Measurements from ENCODE around the gene SBNO2.

Gene SBNO2

GRCh38 chr19:1082165-1082927 lies 91.7 kb downstream of the SBNO2 start:
- peaks cover 8% of the 10 kb centered on the region for H3K36me3 ChIP-seq (ENCODE audit: control insufficient read depth, insufficient read depth, low read length, severe bottlenecking)
- no peaks in the 10 kb centered on the region for H3K9me3 ChIP-seq (ENCODE audit: control insufficient read depth, low read length)
- H3K27me3 ChIP-seq (replicated peaks; ENCODE audit: control insufficient read depth, insufficient read depth, low read length) = no peaks in the 10 kb centered on the region
- H3K4me3 ChIP-seq (ENCODE audit: low read length) = no peak overlapping the region
- no peaks in the 10 kb centered on the region for H3K4me1 ChIP-seq (ENCODE audit: control insufficient read depth, insufficient read depth, low read length)
- H3K9ac ChIP-seq (ENCODE audit: low read length) = no peak overlapping the region
- DNase-seq (ENCODE audit: low read depth) = peak; percentile 54

DNA sequence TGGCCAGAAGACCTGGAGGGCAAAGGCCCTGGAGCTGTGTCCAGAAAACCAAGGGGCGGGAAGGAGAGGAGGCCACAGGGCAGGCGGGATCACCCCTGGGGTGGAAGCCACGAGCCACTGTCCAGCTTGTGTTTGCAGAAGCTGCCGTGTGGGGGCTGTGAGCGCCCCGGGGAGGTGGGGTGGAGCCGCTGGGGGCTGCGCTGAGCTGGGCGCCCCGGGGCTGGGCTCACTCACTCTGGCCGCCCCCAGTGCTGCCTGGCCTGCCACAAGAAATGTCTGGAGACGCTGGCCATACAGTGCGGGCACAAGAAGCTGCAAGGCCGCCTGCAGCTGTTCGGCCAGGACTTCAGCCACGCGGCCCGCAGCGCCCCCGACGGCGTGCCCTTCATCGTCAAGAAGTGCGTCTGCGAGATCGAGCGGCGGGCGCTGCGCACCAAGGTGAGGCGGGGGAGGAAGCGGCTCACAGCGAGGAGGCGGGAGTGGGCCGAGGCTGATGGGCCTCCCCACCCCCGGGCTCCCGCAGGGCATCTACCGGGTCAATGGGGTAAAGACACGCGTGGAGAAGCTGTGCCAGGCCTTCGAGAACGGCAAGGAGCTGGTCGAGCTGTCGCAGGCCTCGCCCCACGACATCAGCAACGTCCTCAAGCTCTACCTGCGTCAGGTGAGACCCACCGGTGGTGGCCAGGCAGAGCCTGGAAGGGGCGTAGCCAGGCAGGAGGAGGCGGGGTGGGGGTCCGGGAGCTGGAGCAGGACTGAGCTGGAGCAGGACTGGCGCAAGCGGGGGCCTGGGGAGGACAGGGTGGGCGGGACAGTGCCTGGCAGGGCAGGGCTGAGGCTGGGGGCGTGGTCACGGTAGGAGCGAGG lies 92.5 kb downstream of the SBNO2 start:
- DNase-seq (ENCODE audit: low read depth) = no peak
- Histone ChIP-seq H3K27me3 (replicated peaks; ENCODE audit: control insufficient read depth, insufficient read depth, low read length) (no peaks in the 10 kb centered on the region), H3K4me3 (ENCODE audit: low read length) (no peak overlapping the region), H3K36me3 (ENCODE audit: control insufficient read depth, insufficient read depth, low read length, severe bottlenecking) (peaks cover 3% of the 10 kb centered on the region), H3K9ac (ENCODE audit: low read length) (no peak overlapping the region), H3K9me3 (ENCODE audit: control insufficient read depth, low read length) (no peaks in the 10 kb centered on the region), H3K4me1 (ENCODE audit: control insufficient read depth, insufficient read depth, low read length) (no peaks in the 10 kb centered on the region)

DNA sequence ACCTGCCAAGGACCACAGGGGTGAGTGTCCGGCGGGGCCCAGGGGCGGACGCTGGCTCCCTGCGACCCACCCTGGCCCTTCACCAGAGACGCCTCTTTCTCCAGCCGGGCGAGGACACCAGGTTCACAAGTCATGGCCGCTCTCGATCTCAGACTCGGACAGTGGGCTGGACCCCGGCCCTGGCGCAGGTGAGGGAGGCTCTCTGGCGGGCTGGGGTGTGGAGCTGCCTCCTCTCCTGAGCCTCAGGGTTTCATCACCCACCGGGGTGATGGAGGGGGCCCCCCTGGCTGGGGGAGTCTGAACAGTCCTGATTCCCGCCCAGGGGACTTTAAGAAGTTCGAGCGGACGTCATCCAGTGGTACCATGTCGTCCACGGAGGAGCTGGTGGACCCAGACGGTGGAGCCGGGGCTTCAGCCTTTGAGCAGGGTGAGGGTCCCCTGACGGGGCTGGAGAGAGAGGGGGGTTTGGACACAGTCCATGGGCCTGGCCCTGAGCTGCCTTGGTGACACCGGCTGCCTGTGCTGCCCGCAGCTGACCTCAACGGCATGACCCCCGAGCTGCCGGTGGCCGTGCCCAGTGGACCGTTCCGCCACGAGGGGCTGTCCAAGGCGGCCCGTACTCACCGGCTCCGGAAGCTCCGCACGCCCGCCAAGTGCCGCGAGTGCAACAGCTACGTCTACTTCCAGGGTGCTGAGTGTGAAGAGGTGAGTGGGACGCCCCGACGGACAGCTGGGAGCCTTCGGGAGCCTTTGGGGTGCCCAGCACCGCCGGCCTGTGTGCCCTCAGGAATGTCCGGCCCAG lies 93.5 kb downstream of the SBNO2 start:
- H3K27me3 ChIP-seq (replicated peaks; ENCODE audit: control insufficient read depth, insufficient read depth, low read length) = no peaks in the 10 kb centered on the region
- no peaks in the 10 kb centered on the region for H3K36me3 ChIP-seq (ENCODE audit: control insufficient read depth, insufficient read depth, low read length, severe bottlenecking)
- H3K9me3 ChIP-seq (ENCODE audit: control insufficient read depth, low read length) = no peaks in the 10 kb centered on the region
- no peak overlapping the region for H3K9ac ChIP-seq (ENCODE audit: low read length)
- no peaks in the 10 kb centered on the region for H3K4me1 ChIP-seq (ENCODE audit: control insufficient read depth, insufficient read depth, low read length)
- H3K4me3 ChIP-seq (ENCODE audit: low read length) = no peak overlapping the region
- no peak for DNase-seq (ENCODE audit: low read depth)

DNA sequence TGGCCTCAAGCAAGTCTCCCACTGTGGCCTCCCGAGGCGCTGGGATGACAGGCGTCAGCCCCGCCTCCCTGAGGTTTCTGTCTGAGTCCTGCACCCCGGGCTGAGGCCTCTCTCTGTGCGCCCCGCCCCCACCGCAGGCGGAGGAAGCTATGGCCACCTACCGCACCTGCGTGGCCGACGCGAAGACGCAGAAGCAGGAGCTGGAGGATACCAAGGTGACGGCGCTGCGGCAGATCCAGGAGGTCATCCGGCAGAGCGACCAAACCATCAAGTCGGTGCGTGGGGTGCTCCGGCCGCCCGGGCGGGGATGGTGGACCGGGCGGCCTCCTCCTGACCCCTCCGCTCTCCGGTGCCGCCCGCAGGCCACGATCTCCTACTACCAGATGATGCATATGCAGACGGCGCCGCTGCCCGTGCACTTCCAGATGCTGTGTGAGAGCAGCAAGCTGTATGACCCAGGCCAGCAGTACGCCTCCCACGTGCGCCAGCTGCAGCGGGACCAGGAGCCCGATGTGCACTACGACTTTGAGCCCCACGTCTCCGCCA lies 94.4 kb downstream of the SBNO2 start:
- no peaks in the 10 kb centered on the region for H3K36me3 ChIP-seq (ENCODE audit: control insufficient read depth, insufficient read depth, low read length, severe bottlenecking)
- H3K4me1 ChIP-seq (ENCODE audit: control insufficient read depth, insufficient read depth, low read length) = no peaks in the 10 kb centered on the region
- no peaks in the 10 kb centered on the region for H3K27me3 ChIP-seq (replicated peaks; ENCODE audit: control insufficient read depth, insufficient read depth, low read length)
- H3K9ac ChIP-seq (ENCODE audit: low read length) = no peak overlapping the region
- no peaks in the 10 kb centered on the region for H3K9me3 ChIP-seq (ENCODE audit: control insufficient read depth, low read length)
- no peak overlapping the region for H3K4me3 ChIP-seq (ENCODE audit: low read length)
- DNase-seq (ENCODE audit: low read depth) = no peak

GRCh38 chr19:1076951-1077350 lies 97.1 kb downstream of the SBNO2 start:
- no peaks in the 10 kb centered on the region for H3K4me1 ChIP-seq (ENCODE audit: control insufficient read depth, insufficient read depth, low read length)
- H3K36me3 ChIP-seq (ENCODE audit: control insufficient read depth, insufficient read depth, low read length, severe bottlenecking) = no peaks in the 10 kb centered on the region
- no peak overlapping the region for H3K4me3 ChIP-seq (ENCODE audit: low read length)
- DNase-seq (ENCODE audit: low read depth) = no peak
- peaks cover 3% of the 10 kb centered on the region for H3K27me3 ChIP-seq (replicated peaks; ENCODE audit: control insufficient read depth, insufficient read depth, low read length)
- no peak overlapping the region for H3K9ac ChIP-seq (ENCODE audit: low read length)
- H3K9me3 ChIP-seq (ENCODE audit: control insufficient read depth, low read length) = no peaks in the 10 kb centered on the region

- no peak overlapping the region for H3K9ac ChIP-seq (ENCODE audit: low read length)
- no peak overlapping the region for H3K4me3 ChIP-seq (ENCODE audit: low read length)
- H3K27me3 ChIP-seq (replicated peaks; ENCODE audit: control insufficient read depth, insufficient read depth, low read length) = peaks cover 3% of the 10 kb centered on the region
- H3K36me3 ChIP-seq (ENCODE audit: control insufficient read depth, insufficient read depth, low read length, severe bottlenecking) = no peaks in the 10 kb centered on the region
- no peak for DNase-seq (ENCODE audit: low read depth)
- no peaks in the 10 kb centered on the region for H3K9me3 ChIP-seq (ENCODE audit: control insufficient read depth, low read length)
- H3K4me1 ChIP-seq (ENCODE audit: control insufficient read depth, insufficient read depth, low read length) = no peaks in the 10 kb centered on the region
Measured at GRCh38 chr19:1076046-1076386, 98.1 kb downstream of the SBNO2 start.

- Histone ChIP-seq H3K9ac (ENCODE audit: low read length) (no peak overlapping the region), H3K4me1 (ENCODE audit: control insufficient read depth, insufficient read depth, low read length) (no peaks in the 10 kb centered on the region), H3K4me3 (ENCODE audit: low read length) (no peak overlapping the region), H3K36me3 (ENCODE audit: control insufficient read depth, insufficient read depth, low read length, severe bottlenecking) (no peaks in the 10 kb centered on the region), H3K27me3 (replicated peaks; ENCODE audit: control insufficient read depth, insufficient read depth, low read length) (peaks cover 12% of the 10 kb centered on the region), H3K9me3 (ENCODE audit: control insufficient read depth, low read length) (no peaks in the 10 kb centered on the region)
- no peak for DNase-seq (ENCODE audit: low read depth)
Measured at GRCh38 chr19:1074544-1075283, 99.4 kb downstream of the SBNO2 start.

GRCh38 chr19:1073956-1074517 lies 100.0 kb downstream of the SBNO2 start:
- no peaks in the 10 kb centered on the region for H3K9me3 ChIP-seq (ENCODE audit: control insufficient read depth, low read length)

GRCh38 chr19:1073063-1073955 lies 100.8 kb downstream of the SBNO2 start:
- peaks cover 26% of the 10 kb centered on the region for H3K27me3 ChIP-seq (replicated peaks; ENCODE audit: control insufficient read depth, insufficient read depth, low read length)
- DNase-seq (ENCODE audit: low read depth) = no peak
- no peaks in the 10 kb centered on the region for H3K4me1 ChIP-seq (ENCODE audit: control insufficient read depth, insufficient read depth, low read length)

More at GRCh38 chr19:1073956-1074517, 100.0 kb downstream of the SBNO2 start:
- no peak for DNase-seq (ENCODE audit: low read depth)
- Histone ChIP-seq H3K27me3 (replicated peaks; ENCODE audit: control insufficient read depth, insufficient read depth, low read length) (peaks cover 18% of the 10 kb centered on the region), H3K36me3 (ENCODE audit: control insufficient read depth, insufficient read depth, low read length, severe bottlenecking) (no peaks in the 10 kb centered on the region), H3K4me3 (ENCODE audit: low read length) (no peak overlapping the region), H3K9ac (ENCODE audit: low read length) (no peak overlapping the region), H3K4me1 (ENCODE audit: control insufficient read depth, insufficient read depth, low read length) (no peaks in the 10 kb centered on the region)

More at GRCh38 chr19:1073063-1073955, 100.8 kb downstream of the SBNO2 start:
- Histone ChIP-seq H3K9me3 (ENCODE audit: control insufficient read depth, low read length) (no peaks in the 10 kb centered on the region), H3K4me3 (ENCODE audit: low read length) (no peak overlapping the region), H3K9ac (ENCODE audit: low read length) (no peak overlapping the region), H3K36me3 (ENCODE audit: control insufficient read depth, insufficient read depth, low read length, severe bottlenecking) (no peaks in the 10 kb centered on the region)

All from adipocyte (in vitro differentiated cells).